Urothelium cell line (cell line): Measurements from ENCODE around the gene SEMA3G.

Experiments used
- DNase-seq: peaks from one replicate; pipeline ENCODE4 v3.0.0; 2011; ENCODE audit warnings: low spot score, mixed read lengths
- FAIRE-seq: peaks from 2 replicates; lab custom pipeline; 2011; peaks lifted over from hg19 to GRCh38; lab: Jason Lieb, UNC

The SEMA3G gene

GRCh38 chr3:52423173-52423572 is 21.7 kb downstream of the SEMA3G start:
- DNase-seq (no peak), FAIRE-seq (no peak)

GRCh38 chr3:52422669-52423068 is 22.2 kb downstream of the SEMA3G start:
- DNase-seq: no peak
- FAIRE-seq: no peak

GRCh38 chr3:52420388-52420787 is 24.5 kb downstream of the SEMA3G start:
- no peak for FAIRE-seq
- no peak for DNase-seq

GRCh38 chr3:52415800-52416199 is 29.1 kb downstream of the SEMA3G start:
- DNase-seq: no peak

GRCh38 chr3:52408466-52408865 is 36.4 kb downstream of the SEMA3G start:
- FAIRE-seq: no peak
- no peak for DNase-seq

More at GRCh38 chr3:52415800-52416199, 29.1 kb downstream of the SEMA3G start:
- no peak for FAIRE-seq

GRCh38 chr3:52407779-52408178 is 37.1 kb downstream of the SEMA3G start:
- no peak for FAIRE-seq
- DNase-seq: no peak

GRCh38 chr3:52406791-52407510 is 38.0 kb downstream of the SEMA3G start:
- FAIRE-seq: no peak
- DNase-seq: no peak

GRCh38 chr3:52406231-52406661 is 38.7 kb downstream of the SEMA3G start:
- no peak for FAIRE-seq
- DNase-seq: no peak

- no peak for FAIRE-seq
- no peak for DNase-seq
Observed at GRCh38 chr3:52405601-52406110, 39.2 kb downstream of the SEMA3G start.

GRCh38 chr3:52405066-52405465 is 39.8 kb downstream of the SEMA3G start:
- DNase-seq (no peak), FAIRE-seq (no peak)

- FAIRE-seq (no peak), DNase-seq (no peak)
Observed at GRCh38 chr3:52404391-52404790, 40.5 kb downstream of the SEMA3G start.

GRCh38 chr3:52403955-52404354 is 40.9 kb downstream of the SEMA3G start:
- no peak for FAIRE-seq
- DNase-seq: no peak

GRCh38 chr3:52403271-52403841 is 41.5 kb downstream of the SEMA3G start:
- DNase-seq (no peak), FAIRE-seq (no peak)

GRCh38 chr3:52402706-52403270 is 42.1 kb downstream of the SEMA3G start:
- no peak for DNase-seq
- FAIRE-seq: no peak

- no peak for DNase-seq
- FAIRE-seq: no peak
Observed at GRCh38 chr3:52402101-52402521, 42.8 kb downstream of the SEMA3G start.

GRCh38 chr3:52401551-52401950 is 43.4 kb downstream of the SEMA3G start:
- no peak for DNase-seq
- FAIRE-seq: no peak

- DNase-seq (no peak), FAIRE-seq (no peak)
Observed at GRCh38 chr3:52401021-52401420, 43.9 kb downstream of the SEMA3G start.

- DNase-seq: no peak
Observed at GRCh38 chr3:52400275-52400793, 44.6 kb downstream of the SEMA3G start.

GRCh38 chr3:52399593-52399992 is 45.3 kb downstream of the SEMA3G start:
- no peak for DNase-seq

More at GRCh38 chr3:52400275-52400793, 44.6 kb downstream of the SEMA3G start:
- FAIRE-seq: no peak

GRCh38 chr3:52399131-52399530 is 45.8 kb downstream of the SEMA3G start:
- FAIRE-seq (no peak), DNase-seq (no peak)

More at GRCh38 chr3:52399593-52399992, 45.3 kb downstream of the SEMA3G start:
- FAIRE-seq: no peak

- FAIRE-seq (no peak), DNase-seq (no peak)
Observed at GRCh38 chr3:52398670-52399081, 46.2 kb downstream of the SEMA3G start.
